Hematopoietic multipotent progenitor cell treated with erythropoietin and hydrocortisone succinate and interleukin-3 and kit ligand, for 15 days (in vitro differentiated cells): ENCODE measurements around the gene KIF16B.
"Not testable (repeated sequence)": the region's sequence is repeated elsewhere in the genome, so short reads cannot be mapped to it uniquely, and the experiment has no call there.

Source experiments
- DNase-seq: peaks from one replicate; pipeline ENCODE4 v3.0.0-alpha.2; 2015; ENCODE audit warnings: low spot score

The KIF16B gene

GRCh38 chr20:16573001-16573965 is at the start of gene KIF16B:
Gene KIF16B, minus strand, starts transcription at chr20:16573448. Its CDS starts 173 bp downstream, at chr20:16573275.
- DNase-seq = peak; percentile 71

DNA sequence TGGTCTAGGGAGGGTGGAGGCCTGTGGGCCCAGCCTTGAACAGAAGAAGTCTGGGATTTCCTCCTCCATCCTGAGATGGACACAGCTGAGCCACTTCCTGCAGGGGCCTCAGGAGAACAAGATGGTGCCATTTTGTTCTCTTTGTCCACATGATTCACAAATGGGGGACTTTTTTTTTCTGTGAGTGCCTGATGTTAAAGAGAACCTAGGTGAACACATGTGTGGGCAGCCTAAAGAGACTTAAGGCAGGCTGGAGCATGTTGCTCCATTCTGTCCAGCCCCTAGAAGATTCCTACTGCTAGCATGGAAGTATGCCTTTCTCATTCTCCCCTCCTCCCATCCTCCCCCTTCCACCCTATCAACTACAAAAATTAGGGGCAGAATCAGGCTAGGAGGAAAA is 49.3 kb upstream of the KIF16B start:
- no peak for DNase-seq

DNA sequence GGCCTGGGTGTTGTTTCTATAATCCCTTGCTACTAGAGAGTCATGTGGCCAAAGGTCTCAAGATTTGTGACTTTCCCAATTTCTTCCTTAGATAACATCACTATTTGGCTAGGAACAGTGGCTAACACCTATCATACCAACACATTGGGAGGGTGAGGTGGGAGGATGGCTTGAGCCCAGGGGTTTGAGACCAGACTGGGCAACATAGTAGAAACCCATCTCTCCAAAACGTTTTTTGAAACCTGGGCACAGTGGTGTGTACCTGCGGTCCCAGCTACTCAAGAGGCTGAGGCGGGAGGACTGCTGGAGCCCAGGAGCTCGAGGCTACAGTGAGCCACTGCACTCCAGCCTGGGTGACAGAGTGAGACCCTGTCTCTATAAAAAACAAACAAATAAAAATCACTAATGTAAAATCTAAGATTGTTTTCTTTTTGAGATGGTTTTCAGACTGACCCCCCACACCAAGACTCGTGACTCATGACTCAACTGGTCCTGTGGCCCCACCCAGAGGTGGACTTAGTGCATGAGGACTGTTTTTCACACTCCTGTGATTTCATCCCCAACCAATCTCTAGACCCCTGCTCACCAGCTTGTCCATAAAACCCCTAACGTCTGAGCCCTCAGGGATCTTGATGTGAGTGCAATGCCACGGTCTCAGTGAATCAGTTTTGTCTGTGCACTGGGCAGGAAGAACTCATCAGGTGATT is 48.3 kb upstream of the KIF16B start:
- no peak for DNase-seq

- no peak for DNase-seq
Observed at GRCh38 chr20:16620961-16621360, 47.7 kb upstream of the KIF16B start.

GRCh38 chr20:16619953-16620352 is 46.7 kb upstream of the KIF16B start:
- DNase-seq = no peak

- DNase-seq = no peak
Observed at GRCh38 chr20:16617056-16617455, 43.8 kb upstream of the KIF16B start.

DNA sequence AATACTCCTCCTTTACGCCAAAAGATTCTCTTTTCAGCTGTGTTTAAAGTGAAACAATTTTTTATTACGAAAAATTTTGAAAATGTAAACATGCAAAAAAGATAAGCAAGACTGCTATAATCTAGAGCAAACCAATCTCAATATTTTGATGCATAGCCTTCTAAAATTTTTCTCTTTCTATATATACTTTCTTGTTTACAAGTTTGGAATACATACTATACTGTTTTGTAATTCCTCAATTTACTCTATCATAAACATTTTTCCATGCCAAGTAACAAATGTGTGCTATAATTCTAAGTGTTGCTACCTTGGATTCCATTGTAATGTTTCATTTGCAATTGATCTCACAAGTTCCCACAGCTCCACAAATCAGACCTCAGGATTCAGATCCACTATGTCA is 43.1 kb upstream of the KIF16B start:
- DNase-seq = no peak

- DNase-seq = no peak
Observed at GRCh38 chr20:16615199-16615598, 42.0 kb upstream of the KIF16B start.

DNA sequence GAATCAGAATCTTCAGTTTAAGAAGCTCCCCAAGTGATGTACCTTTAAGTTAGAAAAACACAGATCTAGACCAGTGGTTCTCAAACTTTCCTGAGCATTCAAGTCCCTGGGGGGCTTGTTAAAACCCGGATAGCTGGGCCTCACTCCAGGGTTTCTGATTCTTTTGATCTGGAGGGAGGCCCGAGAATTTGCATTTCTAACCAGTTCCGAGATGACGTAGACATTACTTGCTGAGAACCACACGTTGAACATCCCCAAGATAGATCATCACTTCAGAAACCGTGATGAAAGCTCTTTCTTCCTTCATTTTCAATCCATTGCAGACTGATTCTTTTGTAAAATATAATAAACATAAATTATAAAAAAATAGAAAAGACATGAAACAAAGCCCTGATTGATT is 40.7 kb upstream of the KIF16B start:
- DNase-seq = no peak

- DNase-seq = no peak
Observed at GRCh38 chr20:16612706-16613105, 39.5 kb upstream of the KIF16B start.

DNA sequence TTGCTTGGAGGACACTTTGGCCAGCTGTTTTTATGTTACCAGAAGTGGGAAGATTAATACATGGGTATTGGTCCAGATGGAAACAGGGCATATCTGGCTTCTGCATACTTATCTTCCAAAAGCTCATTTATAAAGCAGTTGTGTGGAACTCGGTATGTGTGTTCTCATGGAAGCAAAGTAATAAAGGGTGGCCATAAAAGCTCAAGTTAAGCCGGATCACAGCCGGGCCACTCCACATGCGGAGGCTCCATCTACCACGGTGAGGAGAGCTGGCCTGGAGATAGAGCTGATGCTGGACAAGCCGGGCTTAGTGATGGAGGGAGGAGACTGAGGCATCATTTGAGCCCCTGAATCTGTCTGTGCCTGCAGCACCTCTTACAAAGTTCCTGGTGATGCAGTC is 38.6 kb upstream of the KIF16B start:
- no peak for DNase-seq

GRCh38 chr20:16609066-16609465 is 35.8 kb upstream of the KIF16B start:
- no peak for DNase-seq

- DNase-seq = no peak
Observed at GRCh38 chr20:16608277-16608650, 35.0 kb upstream of the KIF16B start.

DNA sequence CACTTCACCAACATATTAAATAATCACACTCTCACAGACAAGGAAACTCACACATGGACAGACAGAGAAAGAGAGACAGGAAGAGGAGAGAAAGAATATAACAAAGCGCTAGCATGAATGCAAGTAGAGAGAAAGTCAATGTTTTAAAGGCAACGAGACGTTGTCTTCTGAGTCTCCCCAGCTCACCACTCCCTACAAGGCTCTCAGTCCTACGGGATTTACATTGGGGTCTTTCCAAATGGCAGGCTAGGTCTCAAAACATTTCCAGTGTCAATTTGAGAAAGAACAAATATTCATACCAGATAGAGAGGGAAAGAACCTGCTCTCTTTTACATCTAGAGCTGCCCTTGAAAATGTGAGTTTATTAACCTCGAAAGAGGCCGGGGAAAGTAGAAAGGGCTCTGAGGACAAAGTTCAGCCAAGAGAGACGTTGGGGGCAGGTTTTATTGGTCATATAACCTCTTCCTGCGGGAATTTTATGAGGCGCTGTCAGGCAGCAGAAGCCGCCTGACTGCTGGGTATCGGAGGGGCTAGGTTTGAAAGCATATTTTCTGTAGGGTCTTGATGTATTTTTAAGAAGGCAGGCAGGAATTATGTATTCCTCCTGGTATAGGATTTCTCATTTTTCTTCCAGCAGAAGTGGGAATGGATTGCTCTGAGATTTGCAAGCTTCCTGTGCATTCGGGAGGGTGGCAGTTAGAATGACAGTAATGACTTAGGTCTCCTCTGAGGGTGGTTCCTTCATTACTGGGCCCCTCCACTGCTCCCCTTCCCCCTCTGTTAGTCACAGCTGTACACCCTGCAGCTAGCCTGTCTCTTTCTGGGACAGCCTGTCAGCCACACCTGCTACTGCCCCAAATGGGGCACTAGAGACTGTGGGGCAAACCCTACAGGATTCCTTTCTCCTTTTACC is 34.4 kb upstream of the KIF16B start:
- no peak for DNase-seq

DNA sequence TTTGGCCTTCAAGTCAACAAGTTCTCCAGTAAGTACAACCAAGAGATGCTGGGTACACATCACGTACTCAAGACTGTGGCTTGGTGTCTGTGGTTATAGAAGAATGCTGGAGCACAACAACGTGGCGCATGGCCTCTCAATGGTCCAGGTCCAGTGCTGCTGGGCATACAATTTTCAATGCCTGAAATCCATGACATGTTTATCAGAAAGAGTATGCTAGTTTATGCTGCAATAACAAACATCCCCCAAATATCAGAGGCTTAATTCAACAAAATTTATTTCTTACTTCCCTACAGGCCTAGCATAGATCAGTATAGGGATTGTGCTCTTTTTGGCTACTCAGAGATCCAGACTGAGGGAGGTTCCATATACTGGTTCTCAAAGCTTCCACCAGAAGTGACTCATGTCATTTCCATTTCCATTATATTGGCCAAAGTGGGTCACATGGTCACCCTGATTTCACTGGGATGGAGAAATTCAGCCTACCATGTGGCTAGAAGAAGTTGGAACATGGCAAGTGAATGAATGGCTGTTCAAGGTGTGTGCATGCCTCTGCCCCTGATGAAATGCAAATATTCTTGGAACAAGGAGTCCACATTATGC is 33.3 kb upstream of the KIF16B start:
- no peak for DNase-seq

GRCh38 chr20:16601047-16601446 is 27.8 kb upstream of the KIF16B start:
- no peak for DNase-seq

- no peak for DNase-seq
Observed at GRCh38 chr20:16599257-16599656, 26.0 kb upstream of the KIF16B start.

DNA sequence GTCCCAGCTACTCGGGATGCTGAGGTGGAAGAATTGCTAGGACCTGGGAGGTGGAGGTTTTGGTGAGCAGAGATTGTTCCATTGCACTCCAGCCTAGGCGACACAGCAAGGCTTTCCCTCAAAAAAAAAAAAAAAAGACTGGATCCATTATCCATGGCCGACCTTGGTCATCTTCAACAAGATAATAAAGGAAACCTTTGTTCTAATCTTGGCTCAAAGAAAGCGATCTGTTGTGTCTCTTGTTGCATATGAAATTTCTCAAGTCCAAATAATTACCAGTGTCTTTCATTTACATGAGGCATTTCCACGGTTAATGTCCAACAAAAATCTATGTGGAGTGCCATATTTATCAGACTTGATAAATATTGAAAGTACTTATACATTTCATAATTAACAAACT is 23.7 kb upstream of the KIF16B start:
- DNase-seq = no peak

- DNase-seq = not testable (repeated sequence)
Observed at GRCh38 chr20:16596404-16596803, 23.2 kb upstream of the KIF16B start.

DNA sequence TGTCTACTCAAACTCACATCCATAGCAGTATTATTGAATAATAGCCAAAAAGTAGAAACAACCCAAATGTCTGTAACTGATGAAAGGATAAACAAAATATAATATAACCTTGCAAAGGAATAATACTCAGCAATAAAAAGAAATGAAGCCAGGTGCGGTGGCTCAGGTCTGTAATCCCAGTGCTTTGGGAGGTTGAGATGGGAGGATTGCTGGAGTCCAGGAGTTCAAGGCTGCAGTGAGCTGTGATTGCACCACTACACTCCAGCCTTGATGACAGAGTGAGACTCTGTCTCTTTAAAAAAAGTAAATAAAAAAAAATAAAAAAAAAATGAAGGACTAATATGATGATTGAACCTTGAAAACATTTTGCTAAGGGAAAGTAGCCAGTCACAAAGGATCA is 22.1 kb upstream of the KIF16B start:
- DNase-seq = no peak

GRCh38 chr20:16590041-16590633 is 16.9 kb upstream of the KIF16B start:
- DNase-seq = no peak
